GM19240 (cell line): ENCODE measurements around the gene TMUB2.
"Not testable (repeated sequence)": the region's sequence is repeated elsewhere in the genome, so short reads cannot be mapped to it uniquely, and the experiment has no call there.

Experiments used
- DNase-seq: peaks from one replicate; pipeline ENCODE4 v3.0.0; 2011; ENCODE audit warnings: low spot score; ENCODE audit not compliant: insufficient read length

TMUB2 gene

GRCh38 chr17:44219108-44219615, 32.4 kb downstream of the TMUB2 start:
- peak; percentile 58 for DNase-seq

- DNase-seq, result peak; percentile 33
These were observed 32.9 kb downstream of the TMUB2 start, which contains the start of gene UBTF for GRCh38 chr17:44219616-44220212. UBTF (minus strand) TSS chr17:44219675; CDS start chr17:44218229, 1,446 bp downstream.

- DNase-seq, result peak; percentile 44
These were observed 33.7 kb downstream of the TMUB2 start for GRCh38 chr17:44220213-44221083.

- DNase-seq, result no peak
These were observed 34.5 kb downstream of the TMUB2 start for GRCh38 chr17:44221084-44221861.

GRCh38 chr17:44221862-44222111, 35.0 kb downstream of the TMUB2 start:
- DNase-seq, result no peak

GRCh38 chr17:44222112-44222869, 35.5 kb downstream of the TMUB2 start:
- DNase-seq, result peak; percentile 39

- DNase-seq, result no peak
These were observed 36.8 kb downstream of the TMUB2 start for GRCh38 chr17:44223541-44224071.

GRCh38 chr17:44229090-44229489, 42.3 kb downstream of the TMUB2 start:
- DNase-seq, result no peak

- no peak for DNase-seq
These were observed 43.4 kb downstream of the TMUB2 start for GRCh38 chr17:44230140-44230539.

GRCh38 chr17:44232061-44232460, 45.3 kb downstream of the TMUB2 start:
- no peak for DNase-seq

- DNase-seq, result no peak
These were observed 46.8 kb downstream of the TMUB2 start for GRCh38 chr17:44233582-44233981.

GRCh38 chr17:44235583-44235936, 48.8 kb downstream of the TMUB2 start:
- DNase-seq, result no peak

- no peak for DNase-seq
These were observed 49.7 kb downstream of the TMUB2 start for GRCh38 chr17:44236444-44236991.

- not testable (repeated sequence) for DNase-seq
These were observed 51.1 kb downstream of the TMUB2 start for GRCh38 chr17:44237886-44238285.

- no peak for DNase-seq
These were observed 54.4 kb downstream of the TMUB2 start for GRCh38 chr17:44241106-44241624.
